ENCODE results near the gene DAP3. TPM values are rescaled to one million over a fixed set of nuclear protein-coding genes. Genes with fewer than 3 reads are reported as not detected.
"Not testable (repeated sequence)": the region's sequence is repeated elsewhere in the genome, so short reads cannot be mapped to it uniquely, and the experiment has no call there.

The DAP3 gene
- total and polyA plus RNA-seq, 12 donors, result 82.3 to 141 (median 113) TPM

GRCh38 chr1:155673003-155673402 is 15.9 kb upstream of the DAP3 start:
- Histone ChIP-seq H3K4me1 (no peaks in the 10 kb centered on the region), H3K9me3 (no peaks in the 10 kb centered on the region), H3K36me3 (peaks cover 5 to 100% (median 89%) of the 10 kb centered on the region in 9 donors), H3K27ac (no peak overlapping the region), H3K27me3 (no peaks in the 10 kb centered on the region), H3K4me3 (no peak overlapping the region)
- intact Hi-C loops (cut with DNase I), result loop anchor here in 3 of 10 donors (10.0 kb wide), 2 partner anchors 52 to 62 kb away; no protein-coding TSS in a partner anchor
- DNase-seq, result no peak
- TF ChIP-seq CTCF (IDR thresholded peaks at IDR 0.05), result no peak
- ATAC-seq, result no peak
- WGBS, 2 donors, result 92 to 94% methylated on average over 6 of the region's 6 CpGs

- H3K4me1 ChIP-seq, result peaks cover 0 to 33% (median 19%) of the 10 kb centered on the region in 9 donors
- H3K4me3 ChIP-seq, result no peak overlapping the region
- no peaks in the 10 kb centered on the region for H3K9me3 ChIP-seq
- peaks cover 0 to 85% (median 56%) of the 10 kb centered on the region in 9 donors for H3K36me3 ChIP-seq
- WGBS, 2 donors, result 90 to 96% methylated on average over 4 of the region's 4 CpGs
- DNase-seq (no peak), ATAC-seq (no peak)
- no peaks in the 10 kb centered on the region for H3K27me3 ChIP-seq
- intact Hi-C loops (cut with DNase I), result loop anchor here in 3 of 10 donors (10.0 kb wide), 2 partner anchors 47 to 57 kb away; no protein-coding TSS in a partner anchor
- H3K27ac ChIP-seq, result no peak overlapping the region
- no peak for TF ChIP-seq CTCF (IDR thresholded peaks at IDR 0.05)
These were observed 10.9 kb upstream of the DAP3 start for GRCh38 chr1:155678027-155678426.

- not testable (repeated sequence) for H3K27me3 ChIP-seq, DNase-seq, H3K4me3 ChIP-seq, H3K9me3 ChIP-seq, H3K27ac ChIP-seq
- H3K36me3 ChIP-seq, result peaks cover 0 to 84% (median 50%) of the 10 kb centered on the region in 9 donors
- WGBS, 2 donors, result 52 to 71% methylated on average over 1 of the region's 1 CpG
- intact Hi-C loops (cut with DNase I), result loop anchor here in 3 of 10 donors (10.0 kb wide), 2 partner anchors 46 to 56 kb away; no protein-coding TSS in a partner anchor
- H3K4me1 ChIP-seq, result peaks cover 0 to 41% (median 26%) of the 10 kb centered on the region in 9 donors
- peak in 5 of 8 donors; percentile 41 to 69 (median 59) for ATAC-seq
These were observed 9.9 kb upstream of the DAP3 start for GRCh38 chr1:155678992-155679391.

- Histone ChIP-seq H3K36me3 (peaks cover 0 to 69% (median 37%) of the 10 kb centered on the region in 9 donors), H3K4me3 (no peak overlapping the region), H3K27me3 (no peaks in the 10 kb centered on the region), H3K9me3 (no peaks in the 10 kb centered on the region), H3K4me1 (peaks cover 0 to 57% (median 42%) of the 10 kb centered on the region in 9 donors), H3K27ac (no peak overlapping the region)
- no peak for ATAC-seq
- 88 to 92% methylated on average over 6 of the region's 6 CpGs for WGBS, 2 donors
- no peak for TF ChIP-seq CTCF (IDR thresholded peaks at IDR 0.05)
- intact Hi-C loops (cut with DNase I), result no loop called here
- no peak for DNase-seq
These were observed 8.4 kb upstream of the DAP3 start for GRCh38 chr1:155680531-155680930.

- peak overlapping the region in 2 of 10 donors; percentile 10 to 30 for H3K27ac ChIP-seq
- H3K4me1 ChIP-seq, result peaks cover 0 to 68% (median 53%) of the 10 kb centered on the region in 9 donors
- intact Hi-C loops (cut with DNase I), result no loop called here
- no peak overlapping the region for H3K4me3 ChIP-seq
- no peaks in the 10 kb centered on the region for H3K27me3 ChIP-seq
- no peaks in the 10 kb centered on the region for H3K9me3 ChIP-seq
- ATAC-seq (peak in 5 of 8 donors; percentile 35 to 68 (median 52)), DNase-seq (no peak)
- H3K36me3 ChIP-seq, result peaks cover 0 to 56% (median 27%) of the 10 kb centered on the region in 9 donors
- 86 to 87% methylated on average over 2 of the region's 2 CpGs for WGBS, 2 donors
- TF ChIP-seq CTCF (IDR thresholded peaks at IDR 0.05), result no peak
These were observed 7.1 kb upstream of the DAP3 start for GRCh38 chr1:155681776-155682175.

- H3K27ac ChIP-seq, result peak overlapping the region; percentile 91 to 100 (median 98)
- H3K4me3 ChIP-seq, result peak overlapping the region; percentile 85 to 100 (median 93)
- H3K27me3 ChIP-seq; intact Hi-C loops (cut with DNase I); H3K9me3 ChIP-seq: not testable (repeated sequence)
- peaks cover 9 to 66% (median 48%) of the 10 kb centered on the region in 9 donors for H3K4me1 ChIP-seq
- peaks cover 0 to 32% (median 12%) of the 10 kb centered on the region in 9 donors for H3K36me3 ChIP-seq
- 0% methylated on average over 22 to 27 of the region's 35 CpGs for WGBS, 2 donors
- ATAC-seq, result peak; percentile 27 to 80 (median 71)
- DNase-seq, result peak in 1 of 2 donors; percentile 26
These were observed 1.1 kb upstream of the DAP3 start for GRCh38 chr1:155687705-155688323.

All from heart right ventricle (tissue), 16 donors.